IPS-18a (cell line): ENCODE measurements around the gene WDR1.

Experiments used
- H3K27ac ChIP-seq: one replicate; pipeline ENCODE4 v1.5.1; 2013; ENCODE audit warnings: low read length
- H3K27me3 ChIP-seq: one replicate; pipeline ENCODE4 v1.6.1; 2013; ENCODE audit warnings: mild to moderate bottlenecking, low read length; ENCODE audit not compliant: control insufficient read depth, insufficient read depth
- H3K36me3 ChIP-seq: one replicate; pipeline ENCODE4 v1.6.1; 2013; ENCODE audit warnings: low read depth, low read length; ENCODE audit not compliant: control insufficient read depth
- H3K4me1 ChIP-seq: one replicate; pipeline ENCODE4 v1.6.1; 2013; ENCODE audit warnings: low read depth, low read length; ENCODE audit not compliant: control insufficient read depth
- H3K4me3 ChIP-seq: one replicate; pipeline ENCODE4 v1.5.1; 2013; ENCODE audit warnings: low read length
- H3K9ac ChIP-seq: one replicate; pipeline ENCODE4 v1.6.1; 2013; ENCODE audit warnings: mild to moderate bottlenecking, low read length, moderate library complexity
- H3K9me3 ChIP-seq: one replicate; pipeline ENCODE4 v1.6.1; 2013; ENCODE audit warnings: low read depth, low read length; ENCODE audit not compliant: control insufficient read depth

WDR1 gene

DNA sequence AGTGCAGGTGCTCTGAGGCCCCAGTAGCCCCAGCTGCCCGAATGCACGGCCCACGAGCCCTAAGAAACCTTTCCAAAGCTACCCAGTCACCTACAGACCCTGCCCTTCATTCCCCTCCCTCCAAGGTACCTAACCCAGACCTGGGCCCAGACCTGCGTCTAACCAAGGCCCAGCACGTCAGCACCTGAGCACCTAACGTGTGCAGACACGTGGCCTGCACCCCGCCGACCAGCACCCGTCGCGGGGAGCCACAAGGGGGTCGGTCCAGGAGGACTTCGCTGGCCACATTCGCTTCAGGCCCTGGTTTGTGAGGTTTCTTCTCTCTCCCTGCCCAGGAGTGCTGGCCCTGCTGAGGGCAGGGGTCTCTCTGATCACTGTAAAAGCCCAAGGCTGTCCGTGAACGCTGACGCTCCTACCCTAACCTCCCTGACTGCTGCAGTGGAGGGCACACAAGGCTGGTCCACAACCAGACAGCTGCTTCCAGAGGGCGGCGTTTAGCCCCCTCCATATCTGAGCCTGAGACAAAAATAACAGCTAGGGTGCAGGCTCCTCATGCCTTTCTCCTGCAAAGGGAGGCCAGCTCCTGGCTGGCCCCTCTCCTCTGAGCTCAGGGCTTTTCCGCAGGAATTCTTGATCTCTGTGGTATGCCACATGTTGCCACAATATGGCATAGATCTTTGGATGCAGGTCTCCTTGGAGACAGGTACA is 31.8 kb downstream of the WDR1 start:
- Histone ChIP-seq H3K36me3 (peaks cover 93% of the 10 kb centered on the region), H3K27me3 (no peaks in the 10 kb centered on the region), H3K4me1 (no peaks in the 10 kb centered on the region)

GRCh38 chr4:10083861-10084641 is 32.5 kb downstream of the WDR1 start:
- H3K27me3 ChIP-seq = no peaks in the 10 kb centered on the region
- H3K9me3 ChIP-seq = no peaks in the 10 kb centered on the region
- H3K4me3 ChIP-seq = no peak overlapping the region
- H3K4me1 ChIP-seq = no peaks in the 10 kb centered on the region
- no peak overlapping the region for H3K27ac ChIP-seq
- H3K9ac ChIP-seq = no peak overlapping the region
- H3K36me3 ChIP-seq = peaks cover 97% of the 10 kb centered on the region

More for the DNA sequence above, 31.8 kb downstream of the WDR1 start:
- no peak overlapping the region for H3K4me3 ChIP-seq
- H3K27ac ChIP-seq = no peak overlapping the region
- no peaks in the 10 kb centered on the region for H3K9me3 ChIP-seq
- no peak overlapping the region for H3K9ac ChIP-seq

- Histone ChIP-seq H3K36me3 (peaks cover 98% of the 10 kb centered on the region), H3K27ac (no peak overlapping the region), H3K9ac (no peak overlapping the region), H3K27me3 (no peaks in the 10 kb centered on the region), H3K9me3 (no peaks in the 10 kb centered on the region), H3K4me3 (no peak overlapping the region), H3K4me1 (no peaks in the 10 kb centered on the region)
These were observed 33.2 kb downstream of the WDR1 start for GRCh38 chr4:10083331-10083771.

GRCh38 chr4:10082459-10083272 is 33.9 kb downstream of the WDR1 start:
- Histone ChIP-seq H3K9ac (no peak overlapping the region), H3K36me3 (peaks cover 98% of the 10 kb centered on the region), H3K4me1 (no peaks in the 10 kb centered on the region), H3K9me3 (no peaks in the 10 kb centered on the region), H3K27me3 (no peaks in the 10 kb centered on the region), H3K4me3 (no peak overlapping the region), H3K27ac (no peak overlapping the region)

GRCh38 chr4:10082047-10082446 is 34.6 kb downstream of the WDR1 start:
- H3K36me3 ChIP-seq = peaks cover 98% of the 10 kb centered on the region
- no peaks in the 10 kb centered on the region for H3K9me3 ChIP-seq
- H3K4me1 ChIP-seq = no peaks in the 10 kb centered on the region
- no peak overlapping the region for H3K9ac ChIP-seq
- no peak overlapping the region for H3K4me3 ChIP-seq
- no peak overlapping the region for H3K27ac ChIP-seq
- no peaks in the 10 kb centered on the region for H3K27me3 ChIP-seq

DNA sequence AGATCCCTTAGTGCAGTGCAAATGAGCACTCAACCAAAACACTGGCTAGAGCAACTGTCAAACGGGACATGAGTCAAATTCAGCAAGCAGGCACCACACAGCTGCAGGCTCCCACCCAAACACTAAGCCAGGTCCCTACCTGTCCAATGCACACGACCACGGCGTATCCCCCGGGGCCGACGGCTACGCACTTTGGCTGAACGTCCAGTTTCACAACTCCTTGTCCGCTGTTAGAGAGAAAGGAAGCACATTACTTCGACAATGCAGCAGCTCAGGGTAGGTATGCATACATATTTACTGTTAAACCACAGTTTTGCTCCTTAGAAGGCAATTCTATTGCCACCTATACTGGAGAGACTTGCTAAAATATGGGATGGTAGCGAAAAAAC is 35.4 kb downstream of the WDR1 start:
- H3K36me3 ChIP-seq = peaks cover 98% of the 10 kb centered on the region
- no peaks in the 10 kb centered on the region for H3K4me1 ChIP-seq
- H3K27ac ChIP-seq = no peak overlapping the region
- no peaks in the 10 kb centered on the region for H3K27me3 ChIP-seq
- no peak overlapping the region for H3K9ac ChIP-seq
- H3K9me3 ChIP-seq = no peaks in the 10 kb centered on the region
- H3K4me3 ChIP-seq = no peak overlapping the region

- no peaks in the 10 kb centered on the region for H3K27me3 ChIP-seq
- H3K36me3 ChIP-seq = peaks cover 98% of the 10 kb centered on the region
- H3K4me1 ChIP-seq = no peaks in the 10 kb centered on the region
- no peaks in the 10 kb centered on the region for H3K9me3 ChIP-seq
- no peak overlapping the region for H3K27ac ChIP-seq
- H3K4me3 ChIP-seq = no peak overlapping the region
- H3K9ac ChIP-seq = no peak overlapping the region
These were observed 35.9 kb downstream of the WDR1 start for GRCh38 chr4:10080589-10081217.

- H3K36me3 ChIP-seq = peaks cover 98% of the 10 kb centered on the region
- H3K4me3 ChIP-seq = no peak overlapping the region
- H3K9me3 ChIP-seq = no peaks in the 10 kb centered on the region
- no peak overlapping the region for H3K27ac ChIP-seq
- no peaks in the 10 kb centered on the region for H3K4me1 ChIP-seq
- H3K9ac ChIP-seq = no peak overlapping the region
- no peaks in the 10 kb centered on the region for H3K27me3 ChIP-seq
These were observed 36.5 kb downstream of the WDR1 start for GRCh38 chr4:10079912-10080588.

DNA sequence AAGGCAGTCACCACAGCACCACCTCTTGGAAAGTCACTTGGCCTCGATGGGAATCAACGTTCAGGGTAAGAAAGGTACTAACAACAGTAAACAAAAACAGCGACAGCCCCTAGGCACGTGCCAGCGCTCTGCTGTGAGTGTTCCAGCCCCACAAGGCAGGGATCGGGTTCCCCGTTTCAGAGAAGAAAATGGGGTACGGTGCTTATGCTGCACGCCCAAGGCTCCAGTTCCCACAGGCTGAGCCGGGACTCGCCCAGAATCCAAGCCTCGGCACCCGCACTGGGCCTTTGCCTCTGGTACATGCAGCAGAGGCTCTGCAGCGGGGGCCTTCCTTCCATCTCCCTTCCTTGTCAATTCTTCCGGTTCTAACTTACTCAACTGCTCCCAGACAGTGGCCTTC is 37.3 kb downstream of the WDR1 start:
- no peak overlapping the region for H3K9ac ChIP-seq
- H3K4me1 ChIP-seq = no peaks in the 10 kb centered on the region
- no peak overlapping the region for H3K27ac ChIP-seq
- no peaks in the 10 kb centered on the region for H3K9me3 ChIP-seq
- no peaks in the 10 kb centered on the region for H3K27me3 ChIP-seq
- H3K4me3 ChIP-seq = no peak overlapping the region
- peaks cover 98% of the 10 kb centered on the region for H3K36me3 ChIP-seq

DNA sequence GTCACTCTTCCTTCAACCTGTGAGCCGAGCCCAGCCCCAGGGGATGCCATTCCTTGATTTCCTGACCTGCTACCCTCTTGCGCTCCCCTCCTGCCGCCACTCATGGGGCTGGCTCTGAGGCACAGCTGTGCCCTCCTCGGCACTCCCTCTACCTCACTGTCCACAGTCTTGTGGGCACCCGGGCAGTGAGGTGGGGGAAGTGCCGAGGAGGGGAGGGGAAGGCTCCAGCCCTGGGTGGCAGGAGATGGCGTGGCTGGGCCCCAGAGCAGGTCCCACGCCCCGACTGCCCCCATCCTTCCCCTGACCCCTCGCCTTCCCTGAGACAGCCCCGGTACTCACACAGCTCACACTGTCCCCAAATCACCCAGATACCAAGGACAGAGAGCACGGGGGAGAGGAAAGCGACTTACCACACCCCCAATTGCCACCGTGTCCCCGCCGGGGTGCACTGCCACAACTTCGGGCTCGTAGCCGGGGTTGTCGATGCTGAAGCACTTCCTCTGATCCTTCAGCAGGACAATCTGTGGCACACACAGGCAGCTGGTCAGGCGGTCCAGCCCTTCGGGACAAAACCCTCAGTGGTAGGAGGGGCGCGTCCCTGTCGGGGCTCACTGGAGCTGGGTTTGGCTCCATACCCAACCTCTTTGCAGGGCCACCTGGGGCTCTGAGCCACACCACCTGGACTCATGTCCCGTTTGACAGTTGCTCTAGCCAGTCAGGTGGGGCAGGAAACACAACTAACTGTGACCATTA is 37.9 kb downstream of the WDR1 start:
- peaks cover 98% of the 10 kb centered on the region for H3K36me3 ChIP-seq

More for the DNA sequence above, 37.9 kb downstream of the WDR1 start:
- Histone ChIP-seq H3K27me3 (no peaks in the 10 kb centered on the region), H3K9me3 (no peaks in the 10 kb centered on the region), H3K4me3 (no peak overlapping the region), H3K4me1 (no peaks in the 10 kb centered on the region), H3K9ac (no peak overlapping the region), H3K27ac (no peak overlapping the region)
